Peyer's patch (tissue), 4 donors: ENCODE results near the gene FAM114A2.

Experiments
- CTCF ChIP-seq, 6 experiments: fragments of 450-650 bp in 4 of 6; fragments of 200-600 bp in 2 of 6; sonication (generic) in 1 of 6; IDR thresholded peaks; one replicate each; pipeline ENCODE4 v1.5.1; 2017 to 2019; ENCODE audit warnings: antibody characterized with exemption in 6 of 6, mild to moderate bottlenecking in 3 of 6, moderate library complexity in 1 of 6
- POLR2A ChIP-seq, 2 donors: fragments of 450-650 bp; IDR thresholded peaks; one replicate each; pipeline ENCODE4 v1.5.1; 2017; ENCODE audit warnings: antibody characterized with exemption in 2 of 2, mild to moderate bottlenecking in 2 of 2, moderate library complexity in 2 of 2

GRCh38 chr5:154031937-154032489 lies 6.7 kb downstream of the FAM114A2 start:
- TF ChIP-seq CTCF (IDR thresholded peaks at IDR 0.05): no peak
- no peak for TF ChIP-seq POLR2A (IDR thresholded peaks at IDR 0.05)
